HEK293 (cell line): ENCODE results near the gene TTLL5.

Experiments
- CTCF ChIA-PET: fragments of 350-600 bp; formaldehyde crosslinking; extraction: SDS; loops from one replicate; lab custom pipeline; 2021; ENCODE audit warnings: antibody characterized with exemption; lab: Yijun Ruan, JAX
- POLR2A ChIA-PET: fragments of 300-600 bp; formaldehyde crosslinking; extraction: SDS; loops from one replicate; lab custom pipeline; 2020; ENCODE audit warnings: antibody characterized with exemption, inconsistent platforms; lab: Yijun Ruan, JAX
- H3K27ac ChIP-seq: fragments of 200-500 bp; sonication (Bioruptor generic); 2 replicates; pipeline ENCODE4 v1.5.1; 2014; ENCODE audit warnings: low read depth, low read length, control low read depth, inconsistent platforms; ENCODE audit errors: extremely low read depth
- H3K36me3 ChIP-seq, 2 experiments: fragments of 200-500 bp in 1 of 2; sonication (Bioruptor generic) in 1 of 2; 1 replicate in 1 of 2; 2 replicates in 1 of 2; pipeline ENCODE4 v1.5.1; 2014 to 2017; ENCODE audit warnings: inconsistent platforms in 2 of 2, low read length in 2 of 2; ENCODE audit not compliant: control insufficient read depth in 2 of 2, insufficient read depth in 1 of 2
- H3K4me1 ChIP-seq: fragments of 200-500 bp; sonication (Bioruptor generic); 2 replicates; pipeline ENCODE4 v1.5.1; 2014; ENCODE audit warnings: mild to moderate bottlenecking, low read length, inconsistent platforms; ENCODE audit not compliant: control insufficient read depth, insufficient read depth
- H3K4me3 ChIP-seq: 2 replicates; pipeline ENCODE4 v1.5.1; 2011; ENCODE audit warnings: low read depth, mild to moderate bottlenecking, control low read depth, low read length, moderate library complexity
- H3K9me3 ChIP-seq: fragments of 200-500 bp; sonication (Bioruptor generic); 2 replicates; pipeline ENCODE4 v1.5.1; 2014; ENCODE audit warnings: low read depth, low read length, inconsistent platforms; ENCODE audit not compliant: control insufficient read depth, insufficient read depth
- BCL11B ChIP-seq: fragments of 450-650 bp; formaldehyde crosslinking; IDR thresholded peaks from 2 replicates; pipeline ENCODE4 v1.5.1; 2016; ENCODE audit warnings: low read depth, missing biosample characterization, missing genetic modification characterization
- HIC1 ChIP-seq: fragments of 450-650 bp; formaldehyde crosslinking; IDR thresholded peaks from 2 replicates; pipeline ENCODE4 v1.5.1; 2016; ENCODE audit warnings: missing biosample characterization, missing genetic modification characterization
- HOXA7 ChIP-seq: sonication (generic); formaldehyde crosslinking; IDR thresholded peaks from 2 replicates; pipeline ENCODE4 v1.8.1; 2022; ENCODE audit warnings: missing genetic modification reagents, borderline replicate concordance
- KLF16 ChIP-seq: fragments of 450-650 bp; formaldehyde crosslinking; IDR thresholded peaks from 2 replicates; pipeline ENCODE4 v1.5.1; 2017; ENCODE audit warnings: missing biosample characterization, missing genetic modification characterization
- PATZ1 ChIP-seq: fragments of 450-650 bp; formaldehyde crosslinking; IDR thresholded peaks from 2 replicates; pipeline ENCODE4 v1.5.1; 2016; ENCODE audit warnings: missing biosample characterization, missing genetic modification characterization
- SETDB1 ChIP-seq: IDR thresholded peaks from one replicate; pipeline ENCODE4 v1.6.1; 2017; ENCODE audit warnings: mild to moderate bottlenecking, low read length, moderate library complexity, mixed read lengths; ENCODE audit not compliant: insufficient read length
- ZBTB44 ChIP-seq: fragments of 450-650 bp; IDR thresholded peaks from 2 replicates; pipeline ENCODE4 v1.5.1; 2018; ENCODE audit warnings: missing biosample characterization, mild to moderate bottlenecking, missing genetic modification characterization
- ZBTB48 ChIP-seq: fragments of 450-650 bp; formaldehyde crosslinking; IDR thresholded peaks from 2 replicates; pipeline ENCODE4 v1.5.1; 2016; ENCODE audit warnings: missing biosample characterization, missing genetic modification characterization
- ZNF138 ChIP-seq: fragments of 450-650 bp; formaldehyde crosslinking; IDR thresholded peaks from 2 replicates; pipeline ENCODE4 v1.5.1; 2016; ENCODE audit warnings: missing biosample characterization, missing genetic modification characterization, borderline replicate concordance
- ZNF146 ChIP-seq: fragments of 450-650 bp; formaldehyde crosslinking; IDR thresholded peaks from 2 replicates; pipeline ENCODE4 v1.5.1; 2016; ENCODE audit warnings: missing biosample characterization, missing genetic modification characterization
- ZNF211 ChIP-seq: fragments of 450-650 bp; formaldehyde crosslinking; IDR thresholded peaks from 2 replicates; pipeline ENCODE4 v1.5.1; 2016; ENCODE audit warnings: low read depth, missing biosample characterization, missing genetic modification characterization
- ZNF223 ChIP-seq: fragments of 450-650 bp; formaldehyde crosslinking; IDR thresholded peaks from 2 replicates; pipeline ENCODE4 v1.5.1; 2016; ENCODE audit warnings: missing biosample characterization, missing genetic modification characterization
- ZNF354C ChIP-seq: fragments of 450-650 bp; formaldehyde crosslinking; IDR thresholded peaks from 2 replicates; pipeline ENCODE4 v1.5.1; 2016; ENCODE audit warnings: missing biosample characterization, missing genetic modification characterization, low read depth, borderline replicate concordance
- ZNF37A ChIP-seq: fragments of 450-650 bp; IDR thresholded peaks from 2 replicates; pipeline ENCODE4 v1.5.1; 2018; ENCODE audit warnings: missing biosample characterization, missing genetic modification characterization
- ZNF501 ChIP-seq: fragments of 450-650 bp; formaldehyde crosslinking; IDR thresholded peaks from 2 replicates; pipeline ENCODE4 v1.5.1; 2016; ENCODE audit warnings: missing biosample characterization, missing genetic modification characterization
- ZNF558 ChIP-seq: fragments of 450-650 bp; formaldehyde crosslinking; IDR thresholded peaks from 2 replicates; pipeline ENCODE4 v1.5.1; 2016; ENCODE audit warnings: missing biosample characterization, missing genetic modification characterization
- ZNF585B ChIP-seq: fragments of 450-650 bp; formaldehyde crosslinking; IDR thresholded peaks from 2 replicates; pipeline ENCODE4 v1.5.1; 2016; ENCODE audit warnings: missing biosample characterization, missing genetic modification characterization
- ZNF624 ChIP-seq: fragments of 450-650 bp; formaldehyde crosslinking; IDR thresholded peaks from 2 replicates; pipeline ENCODE4 v1.5.1; 2017; ENCODE audit warnings: missing biosample characterization, missing genetic modification characterization
- ZNF639 ChIP-seq: fragments of 450-650 bp; formaldehyde crosslinking; IDR thresholded peaks from 2 replicates; pipeline ENCODE4 v1.5.1; 2016; ENCODE audit warnings: missing biosample characterization, missing genetic modification characterization
- ZNF664 ChIP-seq: fragments of 450-650 bp; formaldehyde crosslinking; IDR thresholded peaks from 2 replicates; pipeline ENCODE4 v1.5.1; 2016; ENCODE audit warnings: missing biosample characterization, missing genetic modification characterization
- ZNF677 ChIP-seq: fragments of 450-650 bp; IDR thresholded peaks from 2 replicates; pipeline ENCODE4 v1.5.0; 2018; ENCODE audit warnings: missing biosample characterization, mild to moderate bottlenecking, missing genetic modification characterization, moderate library complexity
- ZNF785 ChIP-seq: fragments of 450-650 bp; formaldehyde crosslinking; IDR thresholded peaks from 2 replicates; pipeline ENCODE4 v1.5.1; 2016; ENCODE audit warnings: missing biosample characterization, missing genetic modification characterization
- ZNF830 ChIP-seq: fragments of 450-650 bp; IDR thresholded peaks from 2 replicates; pipeline ENCODE4 v1.5.0; 2018; ENCODE audit warnings: missing biosample characterization, missing genetic modification characterization, low read depth, mild to moderate bottlenecking, moderate library complexity
- ZXDB ChIP-seq: fragments of 450-650 bp; formaldehyde crosslinking; IDR thresholded peaks from 2 replicates; pipeline ENCODE4 v1.5.1; 2016; ENCODE audit warnings: missing biosample characterization, missing genetic modification characterization

Gene TTLL5

GRCh38 chr14:75726321-75726720 lies 65.3 kb downstream of the TTLL5 start:
- no peak overlapping the region for H3K4me3 ChIP-seq
- POLR2A ChIA-PET, result no interaction called here
- no peak for TF ChIP-seq HOXA7 (CRISPR knock-in tag)
- no peak for TF ChIP-seq ZNF37A (tag by site-specific recombination)
- TF ChIP-seq ZNF501 (tag by site-specific recombination), result no peak
- TF ChIP-seq ZNF223, result no peak
- TF ChIP-seq KLF16 (tag by site-specific recombination), result no peak
- no peak for TF ChIP-seq HIC1 (tag by site-specific recombination)
- no peak for TF ChIP-seq ZBTB44 (tag by site-specific recombination)
- TF ChIP-seq ZNF138 (tag by site-specific recombination), result no peak
- TF ChIP-seq ZNF585B (tag by site-specific recombination), result no peak
- TF ChIP-seq ZNF211 (tag by site-specific recombination), result no peak
- TF ChIP-seq ZNF624, result no peak
- TF ChIP-seq ZXDB (tag by site-specific recombination), result no peak
- TF ChIP-seq ZNF785 (tag by site-specific recombination), result no peak
- H3K4me1 ChIP-seq, result no peaks in the 10 kb centered on the region
- H3K9me3 ChIP-seq, result peaks cover 3% of the 10 kb centered on the region
- no peak overlapping the region for H3K27ac ChIP-seq
- H3K36me3 ChIP-seq, result peaks cover 7 to 31% of the 10 kb centered on the region in 2 experiments; a peak in 2 of 3 replicates
- CTCF ChIA-PET, result interaction anchor here (1.2 kb wide), 1 partner anchor 180 kb away, joined by 4 read pairs; no protein-coding TSS in a partner anchor

GRCh38 chr14:75727124-75727523 lies 66.1 kb downstream of the TTLL5 start:
- Histone ChIP-seq H3K36me3 (peaks cover 4 to 25% of the 10 kb centered on the region in 2 experiments; a peak in 2 of 3 replicates), H3K9me3 (peaks cover 3% of the 10 kb centered on the region), H3K4me1 (no peaks in the 10 kb centered on the region), H3K4me3 (no peak overlapping the region), H3K27ac (no peak overlapping the region)
- TF ChIP-seq ZNF146 (0 out of 2 replicates have a peak, but pooled peaks have one; percentile 44), PATZ1 (tag by site-specific recombination) (no peak)
- POLR2A ChIA-PET, result no interaction called here
- CTCF ChIA-PET, result interaction anchor here (0.8 to 1.2 kb wide), 2 partner anchors 18 to 179 kb away, joined by 4 read pairs; no protein-coding TSS in a partner anchor

- TF ChIP-seq ZNF354C (no peak), ZNF664 (tag by site-specific recombination) (no peak), ZNF639 (tag by site-specific recombination) (no peak), BCL11B (tag by site-specific recombination) (no peak), ZNF558 (tag by site-specific recombination) (no peak), ZNF830 (no peak), ZBTB48 (tag by site-specific recombination) (no peak), ZNF677 (no peak), SETDB1 (no peak)
- Histone ChIP-seq H3K4me1 (no peaks in the 10 kb centered on the region), H3K27ac (no peak overlapping the region), H3K9me3 (no peaks in the 10 kb centered on the region), H3K36me3 (peaks cover 10 to 28% of the 10 kb centered on the region in 2 experiments), H3K4me3 (no peak overlapping the region)
- POLR2A ChIA-PET, result no interaction called here
- CTCF ChIA-PET, result interaction anchor here (0.6 kb wide), 1 partner anchor 20 kb away, joined by 3 read pairs; no protein-coding TSS in a partner anchor
Observed at GRCh38 chr14:75732888-75733287, 71.8 kb downstream of the TTLL5 start.
